Transverse colon (tissue), 4 donors: Measurements from ENCODE around the gene GLI1. TPM values are rescaled to one million over a fixed set of nuclear protein-coding genes. Genes with fewer than 3 reads are reported as not detected.

Experiments used
- DNase-seq: peaks from one replicate; pipeline ENCODE4 v3.0.0-alpha.2; 2019
- H3K27ac ChIP-seq, 4 donors: fragments of 200-600 bp; sonication (generic); 2 replicates each; pipeline ENCODE4 v1.5.1; 2016 to 2018; ENCODE audit warnings: inconsistent platforms in 4 of 4
- H3K27me3 ChIP-seq: fragments of 200-600 bp; sonication (generic); 2 replicates; pipeline ENCODE4 v1.5.1; 2017; ENCODE audit warnings: inconsistent platforms
- H3K36me3 ChIP-seq, 4 donors: fragments of 200-600 bp; sonication (generic); 2 replicates each; pipeline ENCODE4 v1.5.1; 2017 to 2019; ENCODE audit warnings: inconsistent platforms in 4 of 4
- H3K4me1 ChIP-seq, 4 donors: fragments of 200-600 bp; sonication (generic); 2 replicates each; pipeline ENCODE4 v1.5.1; 2017 to 2020; ENCODE audit warnings: inconsistent platforms in 4 of 4
- H3K4me3 ChIP-seq, 4 donors: fragments of 200-600 bp; sonication (generic); 1 replicate in 1 of 4; 2 replicates in 3 of 4; pipeline versions ENCODE4 v1.5.1 to v1.6.1; 2017 to 2019; ENCODE audit warnings: inconsistent platforms in 4 of 4
- H3K9me3 ChIP-seq, 2 donors: fragments of 200-600 bp; sonication (generic); 2 replicates each; pipeline ENCODE4 v1.5.1; 2017 to 2019; ENCODE audit warnings: inconsistent platforms in 2 of 2
- CTCF ChIP-seq, 5 experiments: fragments of 200-600 bp in 3 of 5; fragments of 450-650 bp in 2 of 5; sonication (generic) in 3 of 5; IDR thresholded peaks; 1 replicate in 2 of 5; 2 replicates in 3 of 5; pipeline ENCODE4 v1.5.1; 2016 to 2017; ENCODE audit warnings: antibody characterized with exemption in 5 of 5, inconsistent platforms in 3 of 5, mild to moderate bottlenecking in 2 of 5, moderate library complexity in 1 of 5
- EP300 ChIP-seq: sonication (generic); formaldehyde crosslinking; IDR thresholded peaks from one replicate; pipeline ENCODE4 v1.6.1; 2017; ENCODE audit warnings: antibody characterized with exemption, low read depth
- POLR2A ChIP-seq: fragments of 450-650 bp; IDR thresholded peaks from one replicate; pipeline ENCODE4 v1.6.1; 2016; ENCODE audit warnings: antibody characterized with exemption, mild to moderate bottlenecking, moderate library complexity
- POLR2AphosphoS5 ChIP-seq, 3 donors: sonication (generic); formaldehyde crosslinking; IDR thresholded peaks; one replicate each; pipeline ENCODE4 v1.6.1; 2016; ENCODE audit warnings: antibody characterized with exemption in 3 of 3
- WGBS, 2 donors: methylation state at CpG; one replicate each; pipeline ENCODE4 v1.1.5; 2018; ENCODE audit warnings: low coverage in 1 of 2; 5-methylcytosine and 5-hydroxymethylcytosine counted together
- in situ Hi-C, 4 donors: fragments of 200-750 bp; cut with MboI; loops; one replicate each; pipeline versions ENCODE4 v1.15.0 to v1.15.1; 2017; ENCODE audit warnings: low sequenced_read_pairs in 3 of 4, low pct_ligation_motif_present in 1 of 4, low pct_unique_long_range_greater_than_20kb in 1 of 4
- intact Hi-C: fragments of 100-400 bp; cut with DNase I; formaldehyde crosslinking; loops from one replicate; pipeline ENCODE4 v1.15.1; 2023; ENCODE audit warnings: low total_unique reads
- total RNA-seq, 4 donors: library from RNA; depleted of rRNA; stranded (reverse); fragments of >200 nt; gene quantifications; one replicate each; pipeline ENCODE4 v1.1.0, GENCODE V29; 2016

The GLI1 gene
- total RNA-seq, 4 donors from 2014 or later = 0.41 to 1.2 (median 0.79) TPM; not detected in 1

- no peak overlapping the region for H3K27ac ChIP-seq
- H3K4me3 ChIP-seq = no peak overlapping the region
- H3K4me1 ChIP-seq = peaks cover 5 to 27% (median 17%) of the 10 kb centered on the region in 4 donors
- no peaks in the 10 kb centered on the region for H3K36me3 ChIP-seq
- intact Hi-C loops (no loop called here), in situ Hi-C loops (loop anchor here in 1 of 4 donors (5.0 kb wide), 1 partner anchor 161 kb away; no protein-coding TSS in a partner anchor)
- no peak for DNase-seq
- H3K27me3 ChIP-seq = peaks cover 29% of the 10 kb centered on the region
- 75 to 79% methylated on average over 8 to 14 of the region's 14 CpGs for WGBS, 2 donors
- TF ChIP-seq POLR2A (no peak), POLR2AphosphoS5 (IDR thresholded peaks at IDR 0.05) (no peak), CTCF (IDR thresholded peaks at IDR 0.05) (no peak), EP300 (no peak)
- H3K9me3 ChIP-seq = no peaks in the 10 kb centered on the region
These were observed 6.3 kb downstream of the GLI1 start for GRCh38 chr12:57465747-57466505.

- Histone ChIP-seq H3K4me3 (no peak overlapping the region), H3K27me3 (peaks cover 23% of the 10 kb centered on the region), H3K36me3 (no peaks in the 10 kb centered on the region), H3K9me3 (no peaks in the 10 kb centered on the region), H3K27ac (no peak overlapping the region), H3K4me1 (peaks cover 0 to 20% (median 7%) of the 10 kb centered on the region in 4 donors)
- intact Hi-C loops = no loop called here
- no peak for DNase-seq
- TF ChIP-seq POLR2A (no peak), CTCF (IDR thresholded peaks at IDR 0.05) (no peak), POLR2AphosphoS5 (IDR thresholded peaks at IDR 0.05) (no peak), EP300 (no peak)
- in situ Hi-C loops = loop anchor here in 1 of 4 donors (5.0 kb wide), 1 partner anchor 160 kb away; no protein-coding TSS in a partner anchor
- 81 to 93% methylated on average over 2 to 12 of the region's 12 CpGs for WGBS, 2 donors
These were observed 7.8 kb downstream of the GLI1 start for GRCh38 chr12:57467212-57467874.

GRCh38 chr12:57467915-57468314 lies 8.3 kb downstream of the GLI1 start:
- in situ Hi-C loops = loop anchor here in 1 of 4 donors (5.0 kb wide), 1 partner anchor 159 kb away; no protein-coding TSS in a partner anchor
- H3K4me1 ChIP-seq = peaks cover 0 to 14% (median 4%) of the 10 kb centered on the region in 4 donors
- no peak overlapping the region for H3K4me3 ChIP-seq
- WGBS, 2 donors = 88% methylated on average over 11 of the region's 11 CpGs; no CpG with 5 or more reads in 1 of the 2 donors
- intact Hi-C loops = no loop called here
- peaks cover 29% of the 10 kb centered on the region for H3K27me3 ChIP-seq
- H3K27ac ChIP-seq = no peak overlapping the region
- TF ChIP-seq EP300 (no peak), POLR2A (no peak), POLR2AphosphoS5 (IDR thresholded peaks at IDR 0.05) (no peak), CTCF (IDR thresholded peaks at IDR 0.05) (no peak)
- no peaks in the 10 kb centered on the region for H3K9me3 ChIP-seq
- no peaks in the 10 kb centered on the region for H3K36me3 ChIP-seq
- DNase-seq = no peak
